Left kidney (tissue), 2 donors: ENCODE data around the gene LIFR. TPM values are rescaled to one million over a fixed set of nuclear protein-coding genes. Genes with fewer than 3 reads are reported as not detected.
"Not testable (repeated sequence)": the region's sequence is repeated elsewhere in the genome, so short reads cannot be mapped to it uniquely, and the experiment has no call there.

Experiments
- DNase-seq: peaks from one replicate; pipeline ENCODE4 v3.0.0-alpha.2; 2013
- polyA plus RNA-seq: library from polyadenylated mRNA; unstranded; fragments of 120-200 nt; gene quantifications from one replicate; pipeline ENCODE4 v1.2.1, GENCODE V29; 2013; ENCODE audit not compliant: insufficient read length

LIFR gene
- polyA plus RNA-seq, 1 donor = 87.7 TPM

- DNase-seq = not testable (repeated sequence)
These were observed 39.8 kb downstream of the LIFR start for GRCh38 chr5:38516649-38517048.

- DNase-seq = no peak
These were observed 40.8 kb downstream of the LIFR start for GRCh38 chr5:38515646-38516045.

- no peak for DNase-seq
These were observed 41.4 kb downstream of the LIFR start for GRCh38 chr5:38515092-38515491.

GRCh38 chr5:38509185-38509584, 47.3 kb downstream of the LIFR start:
- DNase-seq = no peak

GRCh38 chr5:38506302-38506701, 50.1 kb downstream of the LIFR start:
- no peak for DNase-seq

GRCh38 chr5:38500573-38501260, 55.7 kb downstream of the LIFR start:
- DNase-seq = no peak

GRCh38 chr5:38497946-38498345, 58.5 kb downstream of the LIFR start:
- no peak for DNase-seq

- DNase-seq = no peak
These were observed 61.7 kb downstream of the LIFR start for GRCh38 chr5:38494763-38495162.

- DNase-seq = no peak
These were observed 62.3 kb downstream of the LIFR start for GRCh38 chr5:38494175-38494574.

- DNase-seq = no peak
These were observed 72.5 kb downstream of the LIFR start for GRCh38 chr5:38483805-38484398.

- no peak for DNase-seq
These were observed 77.0 kb downstream of the LIFR start for GRCh38 chr5:38479315-38479904.

GRCh38 chr5:38478878-38479277, 77.6 kb downstream of the LIFR start:
- DNase-seq = no peak

- DNase-seq = no peak
These were observed 78.3 kb downstream of the LIFR start for GRCh38 chr5:38478166-38478565.

GRCh38 chr5:38473008-38473407, 83.4 kb downstream of the LIFR start:
- DNase-seq = no peak

- DNase-seq = no peak
These were observed 83.9 kb downstream of the LIFR start for GRCh38 chr5:38472541-38472940.

GRCh38 chr5:38471709-38472108, 84.7 kb downstream of the LIFR start:
- DNase-seq = no peak

GRCh38 chr5:38469707-38470267, 86.7 kb downstream of the LIFR start:
- DNase-seq = no peak

- no peak for DNase-seq
These were observed 87.3 kb downstream of the LIFR start for GRCh38 chr5:38468978-38469706.

- no peak for DNase-seq
These were observed 88.2 kb downstream of the LIFR start for GRCh38 chr5:38468202-38468673.

- DNase-seq = peak; percentile 64
These were observed 88.9 kb downstream of the LIFR start for GRCh38 chr5:38467353-38468040.

GRCh38 chr5:38466424-38467189, 89.8 kb downstream of the LIFR start:
- DNase-seq = no peak
